Parathyroid adenoma (tissue), 2 donors: ENCODE measurements around the gene DOCK2.

Experiments used
- H2AFZ ChIP-seq: fragments of 300-600 bp; sonication (generic); one replicate; pipeline ENCODE4 v1.7.0; 2017; ENCODE audit warnings: antibody characterized with exemption, mild to moderate bottlenecking
- H3K27ac ChIP-seq: fragments of 300-600 bp; sonication (generic); one replicate; pipeline ENCODE4 v1.7.0; 2017
- H3K27me3 ChIP-seq: fragments of 300-600 bp; sonication (generic); one replicate; pipeline ENCODE4 v1.7.0; 2017; ENCODE audit warnings: low read length; ENCODE audit not compliant: control insufficient read depth, insufficient read depth
- H3K36me3 ChIP-seq: fragments of 300-600 bp; sonication (generic); one replicate; pipeline ENCODE4 v1.7.0; 2017; ENCODE audit warnings: low read length; ENCODE audit not compliant: control insufficient read depth, insufficient read depth
- H3K4me1 ChIP-seq: fragments of 300-600 bp; sonication (generic); one replicate; pipeline ENCODE4 v1.7.0; 2017; ENCODE audit warnings: control low read depth
- H3K4me2 ChIP-seq: fragments of 300-600 bp; sonication (generic); one replicate; pipeline ENCODE4 v1.7.0; 2017; ENCODE audit warnings: low read length
- H3K4me3 ChIP-seq: fragments of 300-600 bp; sonication (generic); one replicate; pipeline ENCODE4 v1.7.0; 2017; ENCODE audit warnings: low read depth, low read length
- H3K79me2 ChIP-seq: fragments of 300-600 bp; sonication (generic); one replicate; pipeline ENCODE4 v1.7.0; 2017; ENCODE audit warnings: control low read depth
- H3K9ac ChIP-seq: fragments of 300-600 bp; sonication (generic); one replicate; pipeline ENCODE4 v1.7.0; 2017; ENCODE audit warnings: mild to moderate bottlenecking
- H3K9me3 ChIP-seq: fragments of 300-600 bp; sonication (generic); one replicate; pipeline ENCODE4 v1.7.0; 2017; ENCODE audit warnings: low read length; ENCODE audit not compliant: control insufficient read depth
- TF ChIP-seq, protein P1 (sequence below): fragments of 300-600 bp; sonication (generic); IDR thresholded peaks from one replicate; pipeline ENCODE4 v1.7.0; 2017; ENCODE audit warnings: antibody characterized with exemption, mild to moderate bottlenecking
- donor health status: primary hyperparathyroidism.

The DOCK2 gene

DNA sequence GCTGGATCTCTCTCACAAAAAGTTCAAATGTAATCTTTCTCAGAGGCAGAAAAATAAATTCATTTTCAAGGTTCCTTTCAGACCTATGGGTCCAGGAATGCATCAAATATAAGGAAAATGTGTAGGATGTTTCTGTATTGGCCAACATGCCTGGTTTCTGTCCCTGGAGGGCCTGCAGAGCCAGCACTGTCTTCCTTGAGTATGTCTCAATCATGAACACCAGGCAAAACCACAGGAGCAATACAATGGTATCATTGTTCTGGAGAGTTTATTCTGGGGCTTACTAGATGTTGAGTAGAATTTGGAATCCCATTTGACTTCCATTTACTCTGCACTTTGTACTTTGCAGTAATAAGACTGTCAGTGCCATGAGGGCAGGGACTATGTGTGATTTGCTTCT lies 319.7 kb downstream of the DOCK2 start:
- no peaks in the 10 kb centered on the region for H3K27me3 ChIP-seq
- no peak overlapping the region for H3K4me3 ChIP-seq
- H3K9ac ChIP-seq, result no peak overlapping the region
- H3K79me2 ChIP-seq, result no peaks in the 10 kb centered on the region
- no peak overlapping the region for H3K27ac ChIP-seq
- H3K9me3 ChIP-seq, result no peaks in the 10 kb centered on the region
- no peaks in the 10 kb centered on the region for H3K36me3 ChIP-seq
- no peak overlapping the region for H3K4me2 ChIP-seq
- TF ChIP-seq, protein P1, sequence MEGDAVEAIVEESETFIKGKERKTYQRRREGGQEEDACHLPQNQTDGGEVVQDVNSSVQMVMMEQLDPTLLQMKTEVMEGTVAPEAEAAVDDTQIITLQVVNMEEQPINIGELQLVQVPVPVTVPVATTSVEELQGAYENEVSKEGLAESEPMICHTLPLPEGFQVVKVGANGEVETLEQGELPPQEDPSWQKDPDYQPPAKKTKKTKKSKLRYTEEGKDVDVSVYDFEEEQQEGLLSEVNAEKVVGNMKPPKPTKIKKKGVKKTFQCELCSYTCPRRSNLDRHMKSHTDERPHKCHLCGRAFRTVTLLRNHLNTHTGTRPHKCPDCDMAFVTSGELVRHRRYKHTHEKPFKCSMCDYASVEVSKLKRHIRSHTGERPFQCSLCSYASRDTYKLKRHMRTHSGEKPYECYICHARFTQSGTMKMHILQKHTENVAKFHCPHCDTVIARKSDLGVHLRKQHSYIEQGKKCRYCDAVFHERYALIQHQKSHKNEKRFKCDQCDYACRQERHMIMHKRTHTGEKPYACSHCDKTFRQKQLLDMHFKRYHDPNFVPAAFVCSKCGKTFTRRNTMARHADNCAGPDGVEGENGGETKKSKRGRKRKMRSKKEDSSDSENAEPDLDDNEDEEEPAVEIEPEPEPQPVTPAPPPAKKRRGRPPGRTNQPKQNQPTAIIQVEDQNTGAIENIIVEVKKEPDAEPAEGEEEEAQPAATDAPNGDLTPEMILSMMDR, result no peak
- no peaks in the 10 kb centered on the region for H3K4me1 ChIP-seq
- no peak overlapping the region for H2AFZ ChIP-seq

DNA sequence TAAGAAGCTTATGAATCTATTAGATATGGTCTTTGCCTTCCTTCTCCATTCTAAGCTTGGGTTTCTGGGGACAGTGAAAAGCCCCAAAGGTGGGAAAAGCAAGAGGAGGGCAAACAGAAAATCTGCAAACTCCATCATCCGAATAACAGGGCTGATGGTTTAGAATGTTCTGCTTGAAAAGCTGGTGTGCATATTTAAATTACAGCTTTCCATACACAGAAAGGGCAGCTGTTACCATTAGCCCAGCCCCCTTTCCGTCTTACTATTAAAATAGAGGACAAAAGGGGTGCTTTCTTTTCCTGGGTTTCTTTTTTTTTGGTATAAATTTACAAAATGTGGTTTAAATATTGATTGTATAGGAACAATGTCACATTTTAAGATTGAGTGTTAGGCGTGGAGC lies 321.2 kb downstream of the DOCK2 start:
- Histone ChIP-seq H3K9me3 (no peaks in the 10 kb centered on the region), H3K4me3 (no peak overlapping the region), H3K36me3 (no peaks in the 10 kb centered on the region), H3K27ac (no peak overlapping the region), H3K79me2 (no peaks in the 10 kb centered on the region), H3K9ac (no peak overlapping the region), H2AFZ (no peak overlapping the region), H3K4me2 (no peak overlapping the region), H3K27me3 (no peaks in the 10 kb centered on the region), H3K4me1 (no peaks in the 10 kb centered on the region)
- TF ChIP-seq, protein P1, result no peak

DNA sequence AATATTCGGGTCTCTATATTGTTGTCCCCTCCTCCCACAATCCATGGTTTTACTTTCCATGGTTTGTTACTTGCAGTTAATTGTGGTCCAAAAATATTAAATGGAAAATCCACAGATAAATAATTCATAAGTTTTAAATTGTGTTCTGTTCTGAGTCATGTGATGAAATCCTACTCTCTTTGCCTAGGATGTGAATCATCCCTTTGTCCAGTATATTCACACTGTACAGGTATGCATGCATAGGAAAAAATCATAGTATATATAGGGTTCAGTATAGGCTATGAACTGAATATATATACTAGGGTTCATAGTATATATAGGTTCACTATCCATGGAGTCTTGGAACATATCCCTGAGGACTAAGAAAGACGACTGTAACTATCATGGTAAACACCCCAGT lies 323.6 kb downstream of the DOCK2 start:
- Histone ChIP-seq H3K9me3 (no peaks in the 10 kb centered on the region), H2AFZ (no peak overlapping the region), H3K27me3 (no peaks in the 10 kb centered on the region), H3K36me3 (no peaks in the 10 kb centered on the region), H3K79me2 (no peaks in the 10 kb centered on the region), H3K27ac (no peak overlapping the region), H3K4me2 (no peak overlapping the region), H3K4me3 (no peak overlapping the region), H3K9ac (no peak overlapping the region), H3K4me1 (no peaks in the 10 kb centered on the region)
- TF ChIP-seq, protein P1, result no peak

DNA sequence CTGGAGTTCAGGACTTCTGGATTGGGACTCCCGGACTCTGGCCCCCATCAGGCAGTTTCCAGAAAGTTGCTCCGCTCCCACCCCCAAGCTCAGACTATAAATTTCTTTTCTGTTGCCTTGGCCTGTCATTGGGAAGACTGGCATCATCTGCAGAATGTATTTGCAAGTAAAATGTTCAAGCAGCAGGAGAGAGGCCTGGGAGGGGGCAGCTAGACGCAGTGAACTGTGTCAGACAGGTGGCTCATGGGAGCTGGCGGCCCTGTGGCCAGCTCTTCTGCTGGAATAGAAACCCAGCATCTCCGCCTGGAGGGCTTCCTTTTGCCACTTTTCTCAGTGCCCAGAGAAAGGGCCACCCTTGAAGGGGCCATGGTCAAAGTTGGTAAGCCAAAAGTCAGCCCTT lies 327.2 kb downstream of the DOCK2 start:
- TF ChIP-seq, protein P1, result no peak
- no peak overlapping the region for H3K4me3 ChIP-seq
- no peaks in the 10 kb centered on the region for H3K27me3 ChIP-seq
- no peaks in the 10 kb centered on the region for H3K79me2 ChIP-seq
- no peaks in the 10 kb centered on the region for H3K36me3 ChIP-seq
- H3K9ac ChIP-seq, result no peak overlapping the region
- no peaks in the 10 kb centered on the region for H3K4me1 ChIP-seq
- no peaks in the 10 kb centered on the region for H3K9me3 ChIP-seq
- H2AFZ ChIP-seq, result no peak overlapping the region
- H3K4me2 ChIP-seq, result no peak overlapping the region
- H3K27ac ChIP-seq, result no peak overlapping the region

DNA sequence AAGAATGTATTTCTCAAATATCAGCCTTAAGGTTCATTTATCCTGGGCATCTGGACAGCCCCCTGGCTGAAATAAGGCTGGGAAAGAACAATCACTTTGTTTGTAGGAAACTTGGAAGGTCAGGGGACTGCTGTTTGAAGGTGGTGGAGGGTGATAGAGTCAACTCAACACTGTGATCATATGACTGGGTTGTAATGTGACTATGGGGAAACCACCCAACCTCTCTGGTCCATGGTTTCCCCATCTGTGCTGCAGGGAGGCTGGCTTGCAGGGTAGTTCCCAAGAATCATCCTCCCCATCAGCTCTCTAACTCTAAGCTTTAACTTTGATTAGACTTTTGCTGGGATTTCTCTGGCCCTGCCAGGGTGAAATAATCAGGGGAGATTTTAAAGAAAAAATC lies 333.3 kb downstream of the DOCK2 start:
- Histone ChIP-seq H3K4me2 (no peak overlapping the region), H3K9ac (no peak overlapping the region), H3K27ac (no peak overlapping the region), H3K27me3 (no peaks in the 10 kb centered on the region), H3K4me3 (no peak overlapping the region), H3K9me3 (no peaks in the 10 kb centered on the region), H3K36me3 (no peaks in the 10 kb centered on the region), H3K4me1 (no peaks in the 10 kb centered on the region), H2AFZ (no peak overlapping the region), H3K79me2 (no peaks in the 10 kb centered on the region)
- TF ChIP-seq, protein P1, result no peak
